ENCODE results near the gene ICE2. TPM values are rescaled to one million over a fixed set of nuclear protein-coding genes. Genes with fewer than 3 reads are reported as not detected.

ICE2 gene
- polyA plus RNA-seq, 1 of the 3 experiments (the other 2 are of a cell fraction): 19.0 TPM

GRCh38 chr15:60477164-60477563, 1.8 kb downstream of the ICE2 start:
- peaks cover 14 to 20% of the 10 kb centered on the region in 2 experiments; a peak in 3 of 4 replicates for H3K4me1 ChIP-seq (ENCODE audit: control insufficient read depth in 1 of 2, insufficient read depth in 2 of 2, low read depth in 1 of 2, low read length in 1 of 2)
- H4K20me1 ChIP-seq (ENCODE audit: insufficient read depth): no peaks in the 10 kb centered on the region
- H3F3A ChIP-seq (replicated peaks; ENCODE audit: insufficient read depth): peaks cover 7% of the 10 kb centered on the region
- no peaks in the 10 kb centered on the region for H3K27me3 ChIP-seq (ENCODE audit: insufficient read depth)
- H3K4me3 ChIP-seq (ENCODE audit: low read depth in 2 of 2, low read length in 1 of 2): no peak overlapping the region; a peak in 1 of 4 replicates
- H2AFZ ChIP-seq (ENCODE audit: low read depth): no peak overlapping the region
- POLR2A ChIA-PET: interaction anchor here (1.3 kb wide), 1 partner anchor 53 kb away, joined by 5 read pairs; no protein-coding TSS in a partner anchor
- H3K4me2 ChIP-seq: peak overlapping the region; percentile 87
- TF ChIP-seq GATA2 (CRISPR knock-in tag; IDR thresholded peaks at IDR 0.05) (no peak), SIN3A (IDR thresholded peaks at IDR 0.05; ENCODE audit: borderline replicate concordance, low read depth, low read length) (no peak), MAX (IDR thresholded peaks at IDR 0.05; ENCODE audit: low read depth) (no peak), FOSL2 (IDR thresholded peaks at IDR 0.05; ENCODE audit: borderline replicate concordance, low read depth) (no peak), NRF1 (IDR thresholded peaks at IDR 0.05; ENCODE audit: low read depth, low read length) (no peak)
- H3K9me2 ChIP-seq: no peaks in the 10 kb centered on the region
- H3K27ac ChIP-seq (ENCODE audit: low read depth in 2 of 2, low read length in 1 of 2): no peak overlapping the region; a peak in 1 of 4 replicates
- DNase-seq: no peak
- H3K36me3 ChIP-seq (replicated peaks in 1 of 2; ENCODE audit: control insufficient read depth in 1 of 2, insufficient read depth in 2 of 2, low read length in 1 of 2): peaks cover 26 to 37% of the 10 kb centered on the region in 2 experiments
- CTCF ChIA-PET: interaction anchor here (0.6 to 3.4 kb wide), 2 partner anchors 38 to 43 kb away, joined by 3 to 11 read pairs; no protein-coding TSS in a partner anchor
- WGBS (ENCODE audit: low lambda C conversion rate): 76% methylated on average over 1 of the region's 1 CpG
- H3K79me2 ChIP-seq (ENCODE audit: insufficient read depth): peaks cover 50% of the 10 kb centered on the region
- H3K9me3 ChIP-seq: no peaks in the 10 kb centered on the region
- H3K9ac ChIP-seq: peak overlapping the region; percentile 96; the same call in 1 of the 2 replicates

DNA sequence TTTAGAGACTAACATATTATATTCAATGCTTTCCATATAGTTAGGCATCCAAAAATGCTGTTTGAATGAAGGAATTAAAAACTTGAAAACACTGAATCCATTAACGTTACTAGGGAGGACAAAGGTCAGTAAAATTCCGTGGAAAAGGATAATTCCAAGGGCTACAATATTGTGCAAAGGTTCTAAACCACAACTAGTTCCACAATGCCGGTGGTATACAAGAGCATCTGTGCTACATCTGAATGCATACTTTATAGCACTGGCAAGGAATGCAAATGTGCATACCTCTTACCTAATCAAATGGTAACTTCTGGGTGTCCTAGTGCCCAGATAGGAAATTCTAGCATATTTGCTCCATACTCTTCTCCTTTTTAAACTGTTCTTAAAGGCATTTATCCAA, 2.2 kb downstream of the ICE2 start:
- no peaks in the 10 kb centered on the region for H3K27me3 ChIP-seq (ENCODE audit: insufficient read depth)
- H3F3A ChIP-seq (replicated peaks; ENCODE audit: insufficient read depth): peaks cover 7% of the 10 kb centered on the region
- POLR2A ChIA-PET: no interaction called here
- H3K9me2 ChIP-seq: no peaks in the 10 kb centered on the region
- peaks cover 14 to 24% of the 10 kb centered on the region in 2 experiments; a peak in 3 of 4 replicates for H3K4me1 ChIP-seq (ENCODE audit: control insufficient read depth in 1 of 2, insufficient read depth in 2 of 2, low read depth in 1 of 2, low read length in 1 of 2)
- H3K9ac ChIP-seq: no peak overlapping the region
- no peaks in the 10 kb centered on the region for H3K9me3 ChIP-seq
- CTCF ChIA-PET: interaction anchor here (1.0 to 3.4 kb wide), 2 partner anchors 30 to 44 kb away, joined by 4 to 11 read pairs; no protein-coding TSS in a partner anchor
- no peak overlapping the region for H3K27ac ChIP-seq (ENCODE audit: low read depth in 2 of 2, low read length in 1 of 2)
- H3K4me3 ChIP-seq (ENCODE audit: low read depth in 2 of 2, low read length in 1 of 2): no peak overlapping the region; a peak in 1 of 4 replicates
- 69% methylated on average over 3 of the region's 3 CpGs for WGBS (ENCODE audit: low lambda C conversion rate)
- no peak overlapping the region for H2AFZ ChIP-seq (ENCODE audit: low read depth)
- no peak for DNase-seq
- peaks cover 26 to 37% of the 10 kb centered on the region in 2 experiments for H3K36me3 ChIP-seq (replicated peaks in 1 of 2; ENCODE audit: control insufficient read depth in 1 of 2, insufficient read depth in 2 of 2, low read length in 1 of 2)
- TF ChIP-seq NRF1 (IDR thresholded peaks at IDR 0.05; ENCODE audit: low read depth, low read length) (no peak), TCF12 (IDR thresholded peaks at IDR 0.05) (0 out of 2 replicates have a peak, but pooled peaks have one; percentile 24)
- H4K20me1 ChIP-seq (ENCODE audit: insufficient read depth): no peaks in the 10 kb centered on the region
- peaks cover 53% of the 10 kb centered on the region for H3K79me2 ChIP-seq (ENCODE audit: insufficient read depth)
- peak overlapping the region; percentile 87; the same call in 1 of the 2 replicates for H3K4me2 ChIP-seq

DNA sequence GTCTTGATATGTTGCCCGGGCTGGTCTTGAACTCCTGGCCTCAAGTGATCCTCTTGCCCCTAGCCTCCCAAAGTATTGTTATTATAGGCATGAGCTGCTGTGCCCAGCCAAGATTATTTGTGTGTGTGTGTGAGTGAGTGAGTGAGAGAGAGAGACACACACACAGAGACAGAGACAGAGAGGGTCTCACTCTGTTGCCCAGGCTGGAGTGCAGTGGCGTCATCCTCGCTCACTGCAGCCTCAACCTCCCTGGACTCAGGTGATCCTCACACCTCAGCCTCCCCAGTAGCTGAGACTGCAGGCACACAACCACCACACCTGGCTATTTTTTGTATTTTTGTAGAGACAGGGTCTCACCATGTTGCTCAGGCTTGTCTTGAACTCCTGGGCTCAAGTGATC, 5.8 kb downstream of the ICE2 start:
- CTCF ChIA-PET: no interaction called here
- no peak for TF ChIP-seq GATA2 (CRISPR knock-in tag; IDR thresholded peaks at IDR 0.05)
- no peak for TF ChIP-seq EZH2phosphoT487 (IDR thresholded peaks at IDR 0.05; ENCODE audit: borderline replicate concordance, low read depth)
- no peak for TF ChIP-seq MEF2A (IDR thresholded peaks at IDR 0.05; ENCODE audit: borderline replicate concordance, low read depth)
- TF ChIP-seq PBX3 (IDR thresholded peaks at IDR 0.05): no peak
- TF ChIP-seq RFX5 (IDR thresholded peaks at IDR 0.05; ENCODE audit: low read length): no peak
- no peak for TF ChIP-seq EP300 (IDR thresholded peaks at IDR 0.05; ENCODE audit: borderline replicate concordance in 1 of 2, low read depth in 1 of 2, low read length in 1 of 2)
- no peak for TF ChIP-seq FOXJ3 (CRISPR knock-in tag; IDR thresholded peaks at IDR 0.05)
- TF ChIP-seq GABPA (IDR thresholded peaks at IDR 0.05; ENCODE audit: low read depth): no peak
- no peak for TF ChIP-seq NRF1 (IDR thresholded peaks at IDR 0.05; ENCODE audit: low read depth, low read length)
- TF ChIP-seq, protein P1, sequence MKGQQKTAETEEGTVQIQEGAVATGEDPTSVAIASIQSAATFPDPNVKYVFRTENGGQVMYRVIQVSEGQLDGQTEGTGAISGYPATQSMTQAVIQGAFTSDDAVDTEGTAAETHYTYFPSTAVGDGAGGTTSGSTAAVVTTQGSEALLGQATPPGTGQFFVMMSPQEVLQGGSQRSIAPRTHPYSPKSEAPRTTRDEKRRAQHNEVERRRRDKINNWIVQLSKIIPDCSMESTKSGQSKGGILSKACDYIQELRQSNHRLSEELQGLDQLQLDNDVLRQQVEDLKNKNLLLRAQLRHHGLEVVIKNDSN (IDR thresholded peaks at IDR 0.05; ENCODE audit: borderline replicate concordance, low read depth): no peak

More for the DNA sequence above, 5.8 kb downstream of the ICE2 start:
- peaks cover 11% of the 10 kb centered on the region for H3F3A ChIP-seq (replicated peaks; ENCODE audit: insufficient read depth)
- H3K9me3 ChIP-seq: no peaks in the 10 kb centered on the region
- no peaks in the 10 kb centered on the region for H3K9me2 ChIP-seq
- H3K36me3 ChIP-seq (replicated peaks in 1 of 2; ENCODE audit: control insufficient read depth in 1 of 2, insufficient read depth in 2 of 2, low read length in 1 of 2): peaks cover 35 to 59% of the 10 kb centered on the region in 2 experiments
- 100% methylated on average over 3 of the region's 3 CpGs for whole genome bisulfite sequencing (ENCODE audit: low lambda C conversion rate)
- no peak for DNase-seq
- no peak overlapping the region for H3K27ac ChIP-seq (ENCODE audit: low read depth in 2 of 2, low read length in 1 of 2)
- H3K79me2 ChIP-seq (ENCODE audit: insufficient read depth): peaks cover 74% of the 10 kb centered on the region
- H3K4me3 ChIP-seq (ENCODE audit: low read depth in 2 of 2, low read length in 1 of 2): no peak overlapping the region
- no peak overlapping the region for H3K9ac ChIP-seq
- no peaks in the 10 kb centered on the region for H3K27me3 ChIP-seq (ENCODE audit: insufficient read depth)
- no peaks in the 10 kb centered on the region for H4K20me1 ChIP-seq (ENCODE audit: insufficient read depth)
- no peak overlapping the region for H2AFZ ChIP-seq (ENCODE audit: low read depth)
- H3K4me1 ChIP-seq (ENCODE audit: control insufficient read depth in 1 of 2, insufficient read depth in 2 of 2, low read depth in 1 of 2, low read length in 1 of 2): peaks cover 15 to 37% of the 10 kb centered on the region in 2 experiments; a peak in 3 of 4 replicates
- no peak overlapping the region for H3K4me2 ChIP-seq
- POLR2A ChIA-PET: no interaction called here
